Endothelial cell of umbilical vein (primary cell): ENCODE results near the gene CERCAM. TPM values are rescaled to one million over a fixed set of nuclear protein-coding genes. Genes with fewer than 3 reads are reported as not detected.
A peak's percentile ranks its signal among the peaks of the same experiment; 100 is the strongest.

Experiments
- BruUV-seq: library from RNA; stranded (reverse); fragments of 400-500 nt; replicated peaks from 2 replicates; lab custom pipeline; 2021; lab: Mats Ljungman, UMichigan
- CTCF ChIA-PET: fragments of 300-600, 350-600 bp; sonication (Branson Sonifier 250); formaldehyde crosslinking; loops from one replicate; lab custom pipeline; 2021; ENCODE audit warnings: antibody characterized with exemption, inconsistent platforms; lab: Charles Lee
- POLR2A ChIA-PET: fragments of 300-600, 350-600 bp; sonication (Branson Sonifier 250); formaldehyde crosslinking; loops from one replicate; lab custom pipeline; 2021; ENCODE audit warnings: antibody characterized with exemption, inconsistent platforms; lab: Charles Lee
- DNase-seq: peaks from one replicate; pipeline ENCODE4 v3.0.0-alpha.2; 2011; ENCODE audit warnings: low read depth, low spot score
- FAIRE-seq: peaks from 2 replicates; lab custom pipeline; 2011; peaks lifted over from hg19 to GRCh38; lab: Jason Lieb, UNC
- H2AFZ ChIP-seq: 2 replicates; pipeline ENCODE4 v1.6.0; 2012; ENCODE audit warnings: low read depth, low read length, control low read depth, inconsistent platforms
- H3K27ac ChIP-seq: 2 replicates; pipeline ENCODE4 v1.5.1; 2011; ENCODE audit warnings: low read depth, mild to moderate bottlenecking, control low read depth, low read length, moderate library complexity; ENCODE audit not compliant: insufficient read depth
- H3K27me3 ChIP-seq, 2 experiments: 2 replicates each; pipeline versions ENCODE4 v1.6.0 to v1.6.1; 2011; ENCODE audit warnings: low read length in 2 of 2, mixed read lengths in 1 of 2; ENCODE audit not compliant: control insufficient read depth in 2 of 2, insufficient read depth in 2 of 2
- H3K36me3 ChIP-seq, 2 experiments: 2 replicates in 1 of 2; 3 replicates in 1 of 2; pipeline ENCODE4 v1.5.1; 2011; ENCODE audit warnings: low read length in 2 of 2, mild to moderate bottlenecking in 1 of 2, moderate library complexity in 1 of 2; ENCODE audit not compliant: control insufficient read depth in 2 of 2, insufficient read depth in 2 of 2; ENCODE audit errors: extremely low read depth in 1 of 2
- H3K4me1 ChIP-seq: 3 replicates; pipeline ENCODE4 v1.5.1; 2011; ENCODE audit warnings: mild to moderate bottlenecking, low read length; ENCODE audit not compliant: control insufficient read depth, insufficient read depth; ENCODE audit errors: extremely low read depth
- H3K4me2 ChIP-seq: 2 replicates; pipeline ENCODE4 v1.6.1; 2011; ENCODE audit warnings: low read length, control low read depth, mixed read lengths; ENCODE audit not compliant: insufficient read depth
- H3K4me3 ChIP-seq, 3 experiments: fragments of 200-600 bp in 1 of 3; sonication (generic), shearing (Covaris generic) in 1 of 3; replicated peaks in 1 of 3; 2 replicates each; pipeline ENCODE4 v1.5.1; 2011 to 2016; ENCODE audit warnings: control low read depth in 3 of 3, low read length in 3 of 3, mild to moderate bottlenecking in 2 of 3, inconsistent platforms in 1 of 3, low read depth in 1 of 3, moderate library complexity in 1 of 3; ENCODE audit not compliant: insufficient read depth in 1 of 3
- H3K79me2 ChIP-seq: 2 replicates; pipeline ENCODE4 v1.6.0; 2012; ENCODE audit warnings: low read length, inconsistent platforms; ENCODE audit not compliant: control insufficient read depth, insufficient read depth
- H3K9ac ChIP-seq: replicated peaks from 2 replicates; pipeline ENCODE3; 2011; ENCODE audit warnings: low read length, control low read depth; ENCODE audit not compliant: insufficient read depth; ENCODE audit errors: extremely low read depth
- H3K9me1 ChIP-seq: replicated peaks from 3 replicates; pipeline ENCODE4 v1.6.0; 2011; ENCODE audit warnings: mild to moderate bottlenecking, low read length; ENCODE audit not compliant: control insufficient read depth, insufficient read depth; ENCODE audit errors: extremely low read depth
- H3K9me3 ChIP-seq: replicated peaks from 2 replicates; pipeline ENCODE4 v1.5.1; 2012; ENCODE audit warnings: low read length, inconsistent platforms; ENCODE audit not compliant: control insufficient read depth, insufficient read depth
- H4K20me1 ChIP-seq: replicated peaks from 2 replicates; pipeline ENCODE3; 2011; ENCODE audit warnings: mild to moderate bottlenecking, low read length; ENCODE audit not compliant: control insufficient read depth, insufficient read depth; ENCODE audit errors: extremely low read depth
- CTCF ChIP-seq, 2 donors: IDR thresholded peaks; 1 replicate in 1 of 2; 2 replicates in 1 of 2; pipeline ENCODE4 v1.5.1; 2011; ENCODE audit warnings: low read length in 2 of 2, mild to moderate bottlenecking in 2 of 2, moderate library complexity in 2 of 2, control low read depth in 1 of 2, inconsistent platforms in 1 of 2, low read depth in 1 of 2; ENCODE audit not compliant: insufficient read depth in 1 of 2; ENCODE audit errors: extremely low read depth in 1 of 2
- EZH2 ChIP-seq: IDR thresholded peaks from 2 replicates; pipeline ENCODE4 v1.6.1; 2012; ENCODE audit warnings: borderline replicate concordance, low read depth, mild to moderate bottlenecking, moderate library complexity, low read length, inconsistent platforms; ENCODE audit not compliant: severe bottlenecking
- FOS ChIP-seq: IDR thresholded peaks from 2 replicates; pipeline ENCODE4 v1.6.1; 2011; ENCODE audit warnings: mild to moderate bottlenecking, low read length, moderate library complexity, borderline replicate concordance; ENCODE audit not compliant: insufficient read depth
- GATA2 ChIP-seq: IDR thresholded peaks from 2 replicates; pipeline ENCODE4 v1.7.0; 2011; ENCODE audit warnings: low read depth, mild to moderate bottlenecking, moderate library complexity, mixed read lengths, low read length; ENCODE audit not compliant: insufficient read length, insufficient read depth
- JUN ChIP-seq: IDR thresholded peaks from 2 replicates; pipeline ENCODE4 v1.6.1; 2011; ENCODE audit warnings: borderline replicate concordance, low read depth; ENCODE audit not compliant: insufficient read length, insufficient read depth
- MAX ChIP-seq: IDR thresholded peaks from 2 replicates; pipeline ENCODE4 v1.6.1; 2011; ENCODE audit not compliant: insufficient read depth, insufficient read length
- MYC ChIP-seq: IDR thresholded peaks from one replicate; pipeline ENCODE4 v1.6.1; 2011; ENCODE audit warnings: mild to moderate bottlenecking, low read depth, low read length
- POLR2A ChIP-seq: IDR thresholded peaks from 2 replicates; pipeline ENCODE4 v1.6.1; 2012; ENCODE audit warnings: low read depth, mild to moderate bottlenecking, control low read depth, low read length
- POLR2AphosphoS5 ChIP-seq: IDR thresholded peaks from 2 replicates; pipeline ENCODE4 v1.6.1; 2012; ENCODE audit warnings: low read depth, mild to moderate bottlenecking, control low read depth, low read length, moderate library complexity; ENCODE audit not compliant: insufficient read depth
- dilution Hi-C: fragments of 300-500 bp; cut with MboI; formaldehyde crosslinking; loops from one replicate; pipeline ENCODE4 v1.15.0; 2019; ENCODE audit warnings: low sequenced_read_pairs; ENCODE audit not compliant: extremely low pct_ligation_motif_present
- intact Hi-C: fragments of 100-400 bp; cut with micrococcal nuclease; formaldehyde crosslinking; loops from one replicate; pipeline ENCODE4 v1.10.0; 2022
- microRNA counts: library from miRNA; unstranded; fragments of <30 nt; microRNA quantifications from one replicate; lab custom pipeline; 2016
- microRNA-seq: library from miRNA; unstranded; fragments of <30 nt; microRNA quantifications from one replicate; pipeline ENCODE4 v1.2.0, GENCODE V29; 2021; ENCODE audit warnings: borderline number of aligned reads, borderline replicate concordance
- polyA plus RNA-seq, 4 experiments: library from polyadenylated mRNA; depleted of rRNA in 3 of 4; stranded (reverse) in 3 of 4; unstranded in 1 of 4; fragments of >200 nt; gene quantifications; 2 replicates each; pipeline versions ENCODE4 v1.2.1 to v1.2.3, GENCODE V29; 2011 to 2012; ENCODE audit warnings: missing spikeins in 1 of 4
- total RNA-seq: library from RNA; stranded (reverse); gene quantifications from 2 replicates; pipeline ENCODE4 v1.2.3, GENCODE V29; 2021

CERCAM gene
- total and polyA plus RNA-seq, 2 donors (not counting 3 experiments of a cell fraction or from before 2014, with no cell fraction given), result 47.9 to 77.8 TPM

- Histone ChIP-seq H2AFZ (no peak overlapping the region), H3K9ac (no peak overlapping the region), H3K4me3 (no peak overlapping the region), H3K9me3 (no peaks in the 10 kb centered on the region), H3K4me2 (no peak overlapping the region), H3K9me1 (no peaks in the 10 kb centered on the region), H3K79me2 (no peaks in the 10 kb centered on the region), H3K4me1 (no peaks in the 10 kb centered on the region), H3K36me3 (peaks cover 10 to 32% of the 10 kb centered on the region in 2 experiments), H4K20me1 (no peaks in the 10 kb centered on the region), H3K27ac (no peak overlapping the region), H3K27me3 (no peaks in the 10 kb centered on the region)
- POLR2A ChIA-PET, result no interaction called here
- intact Hi-C loops, result no loop called here
- CTCF ChIA-PET, result interaction anchor here (0.8 kb wide), 1 partner anchor 10 kb away, joined by 3 read pairs; no protein-coding TSS in a partner anchor
- BruUV-seq, result no TSS peak
- DNase-seq, result no peak
- dilution Hi-C loops, result no loop called here
- FAIRE-seq, result no peak
- TF ChIP-seq POLR2A (no peak), FOS (no peak), MAX (no peak), CTCF (IDR thresholded peaks at IDR 0.05; ENCODE audit: extremely low read depth in 1 of 2, insufficient read depth in 1 of 2, low read depth in 1 of 2, low read length in 2 of 2) (no peak), GATA2 (no peak), POLR2AphosphoS5 (no peak), EZH2 (no peak), JUN (no peak), MYC (no peak)
Observed at GRCh38 chr9:128486201-128486600, 65.5 kb downstream of the CERCAM start.

MicroRNAs within 50 kb of the gene (microRNA counts, 767-probe panel; counts per million panel counts)
- microRNA hsa-miR-219-2-3p (lab: Ali Mortazavi, UCI), result 723 counts per million, percentile 96 among the panel's probes with 10 or more counts

Small RNAs within 50 kb of the gene (microRNA-seq; reads per million reads assigned to microRNA genes)
- gene MIR219B, result not detected

Other genes with a start within 250 kb of the CERCAM start
- gene CIZ1, start 229.3 kb upstream of the CERCAM start, total RNA-seq, result 143 and 150 TPM in 2 replicates
- gene CIZ1, start 229.3 kb upstream of the CERCAM start, polyA plus RNA-seq, result 88.3 and 97.2 TPM in 2 replicates
- gene DNM1, start 217.5 kb upstream of the CERCAM start, total RNA-seq, result 2.9 and 7.9 TPM in 2 replicates
- gene DNM1, start 217.5 kb upstream of the CERCAM start, polyA plus RNA-seq, result 0.59 TPM in 2 replicates
- gene GOLGA2, start 144.8 kb upstream of the CERCAM start, total RNA-seq, result 107 and 114 TPM in 2 replicates
- 42.3 and 52.3 TPM in 2 replicates for gene GOLGA2, start 144.8 kb upstream of the CERCAM start, polyA plus RNA-seq
- gene SWI5, start 144.6 kb upstream of the CERCAM start, total RNA-seq, result 21.2 and 25.2 TPM in 2 replicates
- gene SWI5, start 144.6 kb upstream of the CERCAM start, polyA plus RNA-seq, result 58.0 and 62.0 TPM in 2 replicates
- gene TRUB2, start 98.4 kb upstream of the CERCAM start, total RNA-seq, result 35.4 and 39.3 TPM in 2 replicates
- 17.6 and 21.1 TPM in 2 replicates for gene TRUB2, start 98.4 kb upstream of the CERCAM start, polyA plus RNA-seq
- gene COQ4, start 98.0 kb upstream of the CERCAM start, total RNA-seq, result 44.4 and 46.6 TPM in 2 replicates
- gene COQ4, start 98.0 kb upstream of the CERCAM start, polyA plus RNA-seq, result 78.1 and 83.2 TPM in 2 replicates
- gene SLC27A4, start 80.3 kb upstream of the CERCAM start, total RNA-seq, result 35.0 and 36.9 TPM in 2 replicates
- 29.9 and 31.8 TPM in 2 replicates for gene SLC27A4, start 80.3 kb upstream of the CERCAM start, polyA plus RNA-seq
- 100 and 101 TPM in 2 replicates for gene URM1, start 49.5 kb upstream of the CERCAM start, total RNA-seq
- 86.5 and 98.7 TPM in 2 replicates for gene URM1, start 49.5 kb upstream of the CERCAM start, polyA plus RNA-seq
- gene ODF2, start 35.1 kb downstream of the CERCAM start, total RNA-seq, result 49.5 and 50.5 TPM in 2 replicates
- gene ODF2, start 35.1 kb downstream of the CERCAM start, polyA plus RNA-seq, result 12.8 and 16.7 TPM in 2 replicates
- gene GLE1, start 83.9 kb downstream of the CERCAM start, total RNA-seq, result 20.5 and 22.6 TPM in 2 replicates
- 12.2 and 13.0 TPM in 2 replicates for gene GLE1, start 83.9 kb downstream of the CERCAM start, polyA plus RNA-seq
- 478 and 502 TPM in 2 replicates for gene SPTAN1, start 131.7 kb downstream of the CERCAM start, total RNA-seq
- gene SPTAN1, start 131.7 kb downstream of the CERCAM start, polyA plus RNA-seq, result 408 and 487 TPM in 2 replicates
- 68.5 and 73.6 TPM in 2 replicates for gene DYNC2I2, start 236.0 kb downstream of the CERCAM start, total RNA-seq
- gene DYNC2I2, start 236.0 kb downstream of the CERCAM start, polyA plus RNA-seq, result 82.6 and 88.5 TPM in 2 replicates